Stimulated activated effector memory CD8-positive, alpha-beta T cell treated with anti-CD3 and anti-CD28 coated beads, Interleukin-12 subunit alpha, Interleukin-12 subunit beta, amount 100 ng/mL, for 72 hours (primary cell): ENCODE results near the gene FBRSL1.
A peak's percentile ranks its signal among the peaks of the same experiment; 100 is the strongest.

ENCODE experiments used
- ATAC-seq: fragments of 150-1000 bp; cut with Tn5 transposase; 2 replicates; pipeline ENCODE4 v1.10.0; 2021
- DNase-seq, 2 donors: peaks; one replicate each; pipeline ENCODE4 v3.0.0; 2021 to 2022; ENCODE audit warnings: low spot score in 2 of 2
- H3K27ac Mint-ChIP-seq: one replicate; pipeline ENCODE4 v1.8.0; 2022; ENCODE audit warnings: mild to moderate bottlenecking, mixed read lengths
- H3K36me3 Mint-ChIP-seq: one replicate; pipeline ENCODE4 v1.8.0; 2022; ENCODE audit warnings: mild to moderate bottlenecking, mixed read lengths
- H3K4me1 Mint-ChIP-seq: one replicate; pipeline ENCODE4 v1.8.0; 2022; ENCODE audit warnings: mixed read lengths
- H3K4me3 Mint-ChIP-seq: one replicate; pipeline ENCODE4 v1.8.0; 2022; ENCODE audit warnings: mild to moderate bottlenecking, mixed read lengths
- H3K9me3 Mint-ChIP-seq: one replicate; pipeline ENCODE4 v1.8.0; 2022; ENCODE audit warnings: mixed read lengths

FBRSL1 gene

DNA sequence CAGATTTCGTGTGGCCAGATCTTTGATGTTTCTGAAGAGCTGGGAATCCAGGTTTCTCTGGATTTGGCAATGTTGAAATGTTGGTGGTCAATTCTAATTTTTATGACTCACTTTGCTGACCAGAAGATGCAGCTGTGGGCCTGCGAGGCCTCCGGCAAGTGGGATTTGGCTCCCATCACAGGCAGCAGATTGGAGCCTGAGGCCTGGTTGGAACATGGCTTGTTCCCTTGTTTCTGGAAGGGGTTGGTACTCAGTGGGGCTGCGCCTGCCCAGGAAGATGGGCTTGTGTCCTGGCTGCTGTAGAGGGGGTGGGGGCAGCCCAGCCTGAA is 23.1 kb downstream of the FBRSL1 start:
- peak overlapping the region; percentile 17 for H3K27ac Mint-ChIP-seq
- H3K4me3 Mint-ChIP-seq, result no peak overlapping the region
- ATAC-seq, result no peak
- H3K4me1 Mint-ChIP-seq, result peaks cover 12% of the 10 kb centered on the region
- no peaks in the 10 kb centered on the region for H3K9me3 Mint-ChIP-seq
- no peak for DNase-seq
- no peaks in the 10 kb centered on the region for H3K36me3 Mint-ChIP-seq

GRCh38 chr12:132513458-132514135 is 23.6 kb downstream of the FBRSL1 start:
- Mint-ChIP-seq H3K9me3 (peaks cover 4% of the 10 kb centered on the region), H3K27ac (peak overlapping the region; percentile 17), H3K4me1 (peaks cover 18% of the 10 kb centered on the region), H3K4me3 (no peak overlapping the region), H3K36me3 (peaks cover 4% of the 10 kb centered on the region)
- DNase-seq, result no peak
- ATAC-seq, result no peak

GRCh38 chr12:132514216-132514820 is 24.4 kb downstream of the FBRSL1 start:
- Mint-ChIP-seq H3K4me3 (no peak overlapping the region), H3K27ac (no peak overlapping the region), H3K4me1 (peaks cover 25% of the 10 kb centered on the region), H3K9me3 (peaks cover 7% of the 10 kb centered on the region), H3K36me3 (peaks cover 4% of the 10 kb centered on the region)
- DNase-seq (no peak), ATAC-seq (no peak)

DNA sequence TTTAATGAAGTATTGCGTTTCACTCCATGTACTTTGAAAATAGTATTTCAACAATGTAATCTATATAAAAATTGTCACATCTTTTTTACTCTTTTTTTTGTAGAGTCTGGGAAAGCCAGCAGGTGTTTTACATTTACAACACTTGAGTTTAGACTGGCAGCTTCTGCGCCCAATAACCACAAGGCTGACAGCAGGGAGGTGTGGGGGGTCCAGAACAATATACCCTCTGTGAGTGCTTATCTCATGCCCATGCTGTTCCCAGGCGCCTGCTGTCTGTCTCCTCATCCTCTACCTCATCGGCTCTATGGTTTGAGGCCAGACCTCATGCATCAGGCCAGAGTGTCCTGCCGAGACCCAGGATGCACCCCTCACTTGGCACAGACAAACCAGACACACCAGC is 24.9 kb downstream of the FBRSL1 start:
- Mint-ChIP-seq H3K4me3 (no peak overlapping the region), H3K27ac (no peak overlapping the region), H3K4me1 (peaks cover 30% of the 10 kb centered on the region), H3K9me3 (peaks cover 7% of the 10 kb centered on the region), H3K36me3 (peaks cover 4% of the 10 kb centered on the region)
- DNase-seq (no peak), ATAC-seq (no peak)

DNA sequence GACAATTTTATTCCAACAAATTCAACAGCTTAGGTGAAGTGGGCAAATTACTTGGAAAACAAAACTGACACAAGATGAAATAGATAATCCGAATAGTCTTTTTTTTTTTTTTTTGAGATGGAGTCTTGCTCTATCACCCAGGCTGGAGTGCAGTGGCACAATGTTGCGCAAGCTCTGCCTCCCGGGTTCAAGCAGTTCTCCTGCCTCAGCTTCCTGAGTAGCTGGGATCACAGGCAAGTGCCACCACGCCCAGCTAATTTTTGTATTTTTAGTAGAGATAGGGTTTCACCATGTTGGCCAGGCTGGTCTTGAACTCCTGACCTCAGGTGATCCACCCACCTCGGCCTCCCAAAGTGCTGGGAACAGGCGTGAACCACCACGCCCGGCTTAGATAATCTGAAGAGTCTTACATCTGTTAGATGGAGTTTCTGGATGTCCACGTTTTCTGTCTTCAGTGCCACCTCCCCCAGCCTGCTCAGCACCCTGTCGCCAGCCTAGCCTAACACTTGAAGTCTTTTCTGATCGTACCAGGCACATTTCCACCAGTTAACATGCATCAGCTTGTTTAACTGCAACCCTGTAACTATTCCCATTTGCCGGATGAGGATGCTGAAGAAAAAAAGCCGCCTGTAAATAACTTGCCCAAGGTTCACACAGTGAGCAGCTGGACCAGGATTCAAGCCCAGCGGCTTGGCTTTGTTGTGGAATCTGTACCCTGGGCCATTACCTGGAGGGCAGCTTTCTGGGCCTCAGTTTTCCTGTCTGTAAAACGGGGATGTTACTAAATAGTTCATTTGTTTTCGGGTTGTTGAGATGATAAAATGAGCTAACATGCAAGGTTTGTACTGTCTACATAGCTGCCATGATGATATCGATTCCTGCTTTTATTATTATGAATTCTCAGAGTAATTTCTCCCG is 26.4 kb downstream of the FBRSL1 start:
- Mint-ChIP-seq H3K36me3 (peaks cover 4% of the 10 kb centered on the region), H3K9me3 (peaks cover 7% of the 10 kb centered on the region), H3K4me3 (no peak overlapping the region), H3K4me1 (peaks cover 37% of the 10 kb centered on the region), H3K27ac (no peak overlapping the region)
- ATAC-seq (no peak), DNase-seq (no peak)

GRCh38 chr12:132517013-132517739 is 27.2 kb downstream of the FBRSL1 start:
- Mint-ChIP-seq H3K27ac (no peak overlapping the region), H3K9me3 (peaks cover 7% of the 10 kb centered on the region), H3K36me3 (peaks cover 4% of the 10 kb centered on the region), H3K4me3 (no peak overlapping the region), H3K4me1 (peaks cover 42% of the 10 kb centered on the region)
- ATAC-seq (no peak), DNase-seq (no peak)

DNA sequence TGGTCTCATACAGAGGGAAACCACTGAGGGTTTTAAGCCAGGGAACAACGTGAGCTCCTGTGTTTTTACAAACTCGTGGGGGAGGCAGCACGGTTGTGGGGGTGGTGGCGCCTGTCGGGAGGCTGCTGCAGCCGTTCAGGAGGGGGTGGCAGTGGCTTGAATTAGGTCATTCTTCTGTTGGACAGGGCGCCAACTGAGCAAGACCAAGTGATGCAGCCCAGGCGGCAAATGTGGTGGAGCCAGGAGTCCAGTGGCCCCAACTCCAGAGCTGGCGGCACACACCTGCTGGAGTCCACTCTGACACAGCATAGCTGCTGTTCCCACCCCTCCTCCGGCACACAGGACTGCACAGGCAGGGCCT is 27.8 kb downstream of the FBRSL1 start:
- peaks cover 42% of the 10 kb centered on the region for H3K4me1 Mint-ChIP-seq
- no peak overlapping the region for H3K27ac Mint-ChIP-seq
- peaks cover 4% of the 10 kb centered on the region for H3K36me3 Mint-ChIP-seq
- peaks cover 7% of the 10 kb centered on the region for H3K9me3 Mint-ChIP-seq
- DNase-seq (no peak), ATAC-seq (no peak)
- no peak overlapping the region for H3K4me3 Mint-ChIP-seq

DNA sequence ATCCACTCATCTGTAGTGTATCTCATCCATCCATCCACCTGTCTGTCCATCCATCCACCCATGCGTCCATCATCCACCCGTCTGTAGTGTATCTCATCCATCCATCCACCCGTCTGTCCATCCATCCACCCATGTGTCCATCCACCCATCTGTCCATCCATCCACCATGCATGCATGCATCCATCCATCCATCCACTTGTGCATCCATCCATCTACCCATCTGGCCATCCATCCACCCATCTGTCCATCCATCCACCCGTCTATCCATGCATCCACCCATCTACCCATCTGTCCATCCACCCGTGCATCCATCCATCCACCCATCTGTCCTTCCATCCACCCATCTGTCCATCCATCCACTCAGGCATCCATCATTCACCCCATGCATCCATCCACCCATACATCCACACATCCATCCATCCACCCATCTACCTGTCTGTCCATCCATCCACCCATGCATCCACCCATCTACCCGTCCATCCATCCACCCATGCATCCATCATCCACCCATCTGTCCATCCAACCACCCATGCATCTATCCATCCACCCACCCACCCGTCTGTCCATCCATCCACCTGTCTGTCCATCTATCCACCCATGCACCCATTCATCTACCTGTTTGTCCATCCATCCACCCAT is 28.5 kb downstream of the FBRSL1 start:
- H3K4me1 Mint-ChIP-seq, result peaks cover 43% of the 10 kb centered on the region
- H3K36me3 Mint-ChIP-seq, result peaks cover 4% of the 10 kb centered on the region
- H3K4me3 Mint-ChIP-seq, result no peak overlapping the region
- no peak overlapping the region for H3K27ac Mint-ChIP-seq
- ATAC-seq (no peak), DNase-seq (no peak)
- H3K9me3 Mint-ChIP-seq, result peaks cover 7% of the 10 kb centered on the region

GRCh38 chr12:132520421-132521199 is 30.7 kb downstream of the FBRSL1 start:
- peaks cover 4% of the 10 kb centered on the region for H3K36me3 Mint-ChIP-seq
- peaks cover 7% of the 10 kb centered on the region for H3K9me3 Mint-ChIP-seq
- H3K4me1 Mint-ChIP-seq, result peaks cover 47% of the 10 kb centered on the region
- no peak for ATAC-seq
- no peak for DNase-seq
- H3K4me3 Mint-ChIP-seq, result no peak overlapping the region
- peak overlapping the region; percentile 48 for H3K27ac Mint-ChIP-seq

DNA sequence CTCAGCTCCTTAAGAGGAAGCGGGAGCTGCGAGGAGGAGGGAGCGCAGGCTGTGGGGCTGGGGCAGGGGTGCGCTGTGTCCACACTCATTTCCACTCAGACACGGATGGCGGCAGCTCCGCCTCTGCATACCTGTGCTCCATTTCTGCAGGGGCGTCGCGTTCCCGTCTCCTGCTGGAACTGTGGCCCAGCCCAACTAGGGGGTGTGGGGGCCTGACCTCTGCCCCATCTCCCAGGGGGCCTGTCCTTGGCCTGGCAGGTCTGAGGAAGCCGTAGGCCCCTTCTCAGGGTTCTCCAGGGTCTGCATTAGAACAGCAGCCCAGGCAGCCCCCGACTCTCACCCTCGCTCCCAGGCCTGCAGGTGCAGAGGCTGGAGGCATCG is 31.2 kb downstream of the FBRSL1 start:
- no peak overlapping the region for H3K27ac Mint-ChIP-seq
- H3K36me3 Mint-ChIP-seq, result peaks cover 4% of the 10 kb centered on the region

DNA sequence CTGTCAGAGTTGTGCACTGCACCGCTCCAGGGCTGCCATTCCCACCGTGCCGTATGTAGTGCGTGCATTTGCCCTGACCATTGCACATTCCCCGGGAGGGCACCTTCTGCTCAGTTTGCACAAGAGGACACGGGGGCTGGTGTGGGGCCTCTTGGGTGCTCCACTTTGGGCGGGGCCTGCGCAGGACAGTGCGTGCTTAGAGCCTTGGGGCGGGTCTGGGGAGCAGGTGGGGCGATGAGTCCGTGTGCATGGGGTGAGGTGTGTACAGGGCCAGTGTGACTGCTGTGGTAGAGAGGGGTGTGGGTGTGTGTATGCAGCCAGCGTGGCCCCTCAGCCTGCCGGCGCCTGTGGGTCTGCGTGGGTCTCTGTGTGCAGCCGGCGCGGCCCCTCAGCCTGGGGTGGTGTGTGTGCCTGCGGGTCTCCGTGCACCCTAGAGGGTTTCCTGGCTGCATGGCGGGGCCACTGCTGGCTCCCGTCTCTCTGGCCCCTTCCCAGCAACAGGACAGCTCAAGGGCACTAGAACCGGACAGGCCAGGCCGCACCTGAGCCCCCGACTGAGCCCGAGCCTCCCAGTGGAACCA is 31.9 kb downstream of the FBRSL1 start:
- ATAC-seq, result no peak
- peak overlapping the region; percentile 23 for H3K27ac Mint-ChIP-seq
- no peak overlapping the region for H3K4me3 Mint-ChIP-seq
- peaks cover 7% of the 10 kb centered on the region for H3K9me3 Mint-ChIP-seq
- peaks cover 4% of the 10 kb centered on the region for H3K36me3 Mint-ChIP-seq
- H3K4me1 Mint-ChIP-seq, result peaks cover 45% of the 10 kb centered on the region
- no peak for DNase-seq

More for the DNA sequence above, 31.2 kb downstream of the FBRSL1 start:
- peaks cover 7% of the 10 kb centered on the region for H3K9me3 Mint-ChIP-seq
- ATAC-seq (no peak), DNase-seq (no peak)
- no peak overlapping the region for H3K4me3 Mint-ChIP-seq
- peaks cover 47% of the 10 kb centered on the region for H3K4me1 Mint-ChIP-seq

DNA sequence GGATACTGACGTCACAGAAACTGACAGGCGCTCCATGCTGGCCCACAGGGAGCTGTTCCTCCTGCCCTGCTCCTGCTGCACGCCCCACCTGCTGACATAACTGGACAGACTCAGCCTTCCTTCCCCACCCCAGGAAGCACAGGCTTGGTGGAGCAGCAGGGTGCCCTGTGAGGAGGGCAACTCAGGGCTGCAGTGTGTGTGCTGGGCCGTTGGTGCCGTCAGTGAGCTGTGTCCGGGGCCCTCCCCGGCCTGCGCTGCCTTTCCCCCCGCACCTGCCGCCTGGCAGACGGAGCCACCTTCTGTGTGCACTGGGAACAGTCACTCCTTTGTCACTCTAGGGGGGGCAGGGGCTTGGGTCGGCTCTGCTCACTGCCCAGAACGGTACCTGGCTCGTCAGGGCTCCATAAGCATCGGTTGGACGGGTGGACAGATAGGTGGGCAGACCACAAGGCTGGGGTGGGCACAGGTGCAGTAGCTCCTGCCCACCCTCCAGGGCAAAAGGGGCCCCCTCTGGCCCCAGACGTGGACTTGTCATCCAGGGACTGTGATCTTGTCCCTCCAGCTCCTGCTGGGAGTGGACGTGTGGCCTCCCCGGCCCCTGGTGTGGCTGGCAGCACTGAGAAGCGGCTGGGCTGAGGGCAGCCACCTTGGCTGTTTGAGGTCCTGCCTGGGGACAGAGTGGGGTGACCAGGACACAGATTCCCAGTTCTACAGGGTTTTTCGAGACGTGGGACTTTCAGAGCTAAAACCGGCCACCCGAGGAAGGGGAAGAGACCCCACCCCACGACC is 32.8 kb downstream of the FBRSL1 start:
- Mint-ChIP-seq H3K9me3 (peaks cover 7% of the 10 kb centered on the region), H3K36me3 (peaks cover 4% of the 10 kb centered on the region), H3K27ac (no peak overlapping the region), H3K4me3 (no peak overlapping the region), H3K4me1 (peaks cover 37% of the 10 kb centered on the region)
- DNase-seq (no peak), ATAC-seq (no peak)

- no peak overlapping the region for H3K27ac Mint-ChIP-seq
- peaks cover 28% of the 10 kb centered on the region for H3K4me1 Mint-ChIP-seq
- ATAC-seq, result peak; percentile 78
- H3K9me3 Mint-ChIP-seq, result peaks cover 2% of the 10 kb centered on the region
- no peak overlapping the region for H3K4me3 Mint-ChIP-seq
- peak; percentile 68 to 83 for DNase-seq
- H3K36me3 Mint-ChIP-seq, result no peaks in the 10 kb centered on the region
Observed at GRCh38 chr12:132523576-132524331, 33.8 kb downstream of the FBRSL1 start.
